NB4 (cell line): ENCODE results near the gene C1QTNF1.

Experiments used
- DNase-seq: peaks from one replicate; pipeline ENCODE4 v3.0.0; 2010; ENCODE audit warnings: low read depth
- H3K4me3 ChIP-seq: one replicate; pipeline ENCODE4 v1.5.1; 2011; ENCODE audit warnings: mild to moderate bottlenecking, low read depth, low read length, moderate library complexity
- CTCF ChIP-seq: IDR thresholded peaks from one replicate; pipeline ENCODE4 v1.5.1; 2012; ENCODE audit warnings: low read depth, low read length
- MYC ChIP-seq: IDR thresholded peaks from 2 replicates; pipeline ENCODE4 v1.6.1; 2011; ENCODE audit warnings: low read depth, low read length
- POLR2A ChIP-seq: IDR thresholded peaks from 2 replicates; pipeline ENCODE4 v1.6.1; 2011; ENCODE audit warnings: mild to moderate bottlenecking; ENCODE audit not compliant: insufficient read length; ENCODE audit errors: extremely low read depth
- TF ChIP-seq, protein P1 (sequence below): IDR thresholded peaks from 2 replicates; pipeline ENCODE4 v1.6.1; 2011; ENCODE audit warnings: low read depth, low read length

Gene C1QTNF1

GRCh38 chr17:79007504-79008381 is 16.2 kb upstream of the C1QTNF1 start:
- H3K4me3 ChIP-seq = no peak overlapping the region
- no peak for DNase-seq
- TF ChIP-seq POLR2A = no peak

DNA sequence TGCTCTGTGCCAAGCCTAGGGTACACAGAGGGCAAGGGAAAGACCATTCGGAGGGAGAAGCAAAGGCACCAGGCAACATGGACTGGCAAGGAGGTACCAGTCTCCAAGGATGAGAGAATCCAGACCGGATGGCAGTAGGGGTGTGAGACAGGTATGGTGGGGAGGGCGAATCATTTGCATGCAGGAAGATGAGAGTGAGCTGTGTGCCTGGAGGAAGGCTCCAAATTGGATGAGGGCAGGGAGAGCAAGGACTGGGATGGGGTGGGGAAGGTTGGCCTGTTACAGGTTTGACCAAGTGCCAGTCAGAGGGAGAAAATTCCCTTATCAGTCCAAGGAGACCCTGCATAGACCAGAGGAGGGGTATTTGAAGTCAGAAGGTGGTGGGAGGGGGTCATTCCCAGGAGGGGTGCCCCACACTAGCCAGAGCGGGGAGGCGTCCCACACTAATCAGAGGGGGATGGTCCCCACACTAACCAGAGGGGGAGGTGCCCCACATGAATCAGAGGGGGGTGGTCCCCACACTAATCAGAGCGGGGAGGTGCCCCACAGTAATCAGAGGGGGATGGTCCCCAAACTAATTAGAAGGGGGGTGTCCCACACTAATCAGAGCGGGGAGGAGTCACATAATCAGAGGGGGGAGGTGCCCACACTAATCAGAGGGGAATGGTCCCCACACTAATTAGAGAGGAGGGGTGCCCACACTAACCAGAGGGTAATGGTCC is 15.1 kb upstream of the C1QTNF1 start:
- no peak for TF ChIP-seq MYC
- no peak for TF ChIP-seq POLR2A
- TF ChIP-seq, protein P1, sequence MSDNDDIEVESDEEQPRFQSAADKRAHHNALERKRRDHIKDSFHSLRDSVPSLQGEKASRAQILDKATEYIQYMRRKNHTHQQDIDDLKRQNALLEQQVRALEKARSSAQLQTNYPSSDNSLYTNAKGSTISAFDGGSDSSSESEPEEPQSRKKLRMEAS = no peak
- no peak for TF ChIP-seq CTCF
- DNase-seq = no peak
- peak overlapping the region; percentile 92 for H3K4me3 ChIP-seq

GRCh38 chr17:79009397-79010303 is 14.3 kb upstream of the C1QTNF1 start, which contains the start of gene CANT1:
CANT1 (minus strand) TSS chr17:79009764; CDS start chr17:78997622, 12,142 bp downstream.
- peak within 1 kb of the TSS; percentile 92 for H3K4me3 ChIP-seq
- TF ChIP-seq CTCF (no peak), POLR2A (peak; percentile 61)
- TF ChIP-seq, protein P1 = no peak
- peak; percentile 83 for DNase-seq

DNA sequence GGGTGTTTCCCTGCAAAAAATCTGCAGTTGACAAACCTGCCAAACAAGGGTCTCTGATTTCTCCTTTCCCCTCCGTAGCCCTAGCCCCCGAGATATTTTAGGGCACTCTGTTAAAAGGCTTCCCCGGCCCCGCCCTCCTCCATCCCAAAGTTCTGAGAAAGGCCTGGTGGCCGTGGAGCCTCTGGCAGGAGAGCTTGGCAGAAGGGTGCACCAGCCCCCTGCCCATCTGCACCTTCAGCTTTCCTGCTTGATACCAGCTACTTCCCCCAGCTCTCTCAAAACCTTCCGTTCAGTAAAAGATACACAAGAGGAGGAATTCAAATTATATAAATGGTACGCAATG is 13.7 kb upstream of the C1QTNF1 start:
- TF ChIP-seq POLR2A = no peak
- no peak for TF ChIP-seq CTCF
- TF ChIP-seq MYC = no peak
- TF ChIP-seq, protein P1 = no peak
- DNase-seq = no peak
- no peak overlapping the region for H3K4me3 ChIP-seq

- DNase-seq = no peak
- no peak for TF ChIP-seq MYC
- TF ChIP-seq POLR2A = no peak
- TF ChIP-seq CTCF = no peak
- TF ChIP-seq, protein P1 = no peak
- H3K4me3 ChIP-seq = no peak overlapping the region
Measured at GRCh38 chr17:79011451-79012147, 12.4 kb upstream of the C1QTNF1 start.
